GM10847 (cell line): ENCODE results near the gene DRD2.

ENCODE experiments used
- POLR2A ChIP-seq: IDR thresholded peaks from 2 replicates; pipeline ENCODE4 v1.6.1; 2011; ENCODE audit not compliant: insufficient read length; ENCODE audit errors: extremely low read depth

Gene DRD2

DNA sequence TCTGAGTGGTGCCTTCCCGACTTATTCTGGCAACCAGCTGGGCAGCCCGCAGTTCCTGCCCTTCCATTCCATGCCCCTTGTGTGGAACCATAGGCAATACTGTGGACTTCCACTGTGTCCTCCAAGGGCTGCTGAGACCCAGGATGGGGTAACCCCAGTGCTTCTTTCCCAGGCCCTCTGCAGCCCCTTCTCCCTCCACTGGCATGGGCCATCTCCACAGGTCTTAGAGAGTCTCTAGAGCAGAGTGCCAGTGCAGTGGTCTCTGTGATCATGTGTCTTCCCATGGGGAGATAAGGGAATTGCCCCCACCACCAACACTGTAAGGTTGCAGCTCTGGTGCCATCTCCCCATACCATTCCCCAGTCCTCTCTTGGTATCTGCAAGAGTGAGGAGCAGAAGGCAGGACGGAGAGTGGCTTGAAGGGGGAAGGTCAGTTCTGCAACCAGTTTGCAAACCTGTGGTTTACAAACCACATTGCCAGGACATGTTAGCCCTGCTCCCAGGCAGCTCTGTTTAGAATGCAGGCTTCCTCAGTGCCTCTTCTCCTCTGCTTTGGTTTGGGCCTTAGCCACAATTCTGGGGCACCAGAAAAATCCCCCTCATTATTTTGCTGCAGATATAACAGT, 20.9 kb upstream of the DRD2 start:
- no peak for TF ChIP-seq POLR2A

DNA sequence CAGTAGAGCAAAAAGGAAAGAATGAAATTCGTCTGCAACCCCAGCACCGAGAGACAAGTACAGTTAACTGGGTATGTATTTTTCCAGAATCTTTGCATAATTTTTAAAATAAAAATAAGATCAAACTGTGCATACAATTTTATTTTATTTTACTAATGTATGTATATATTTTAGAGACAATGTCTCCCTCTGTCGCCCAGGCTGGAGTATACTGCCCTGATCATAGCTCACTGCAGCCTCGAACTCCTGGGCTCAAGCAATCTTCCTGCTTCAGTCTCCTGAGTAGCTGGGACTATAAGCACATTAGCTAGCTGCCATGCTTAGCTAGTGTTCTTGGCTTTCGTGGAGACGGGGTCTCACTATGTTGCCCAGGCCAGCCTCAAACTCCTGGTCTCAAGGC, 18.8 kb upstream of the DRD2 start:
- no peak for TF ChIP-seq POLR2A

DNA sequence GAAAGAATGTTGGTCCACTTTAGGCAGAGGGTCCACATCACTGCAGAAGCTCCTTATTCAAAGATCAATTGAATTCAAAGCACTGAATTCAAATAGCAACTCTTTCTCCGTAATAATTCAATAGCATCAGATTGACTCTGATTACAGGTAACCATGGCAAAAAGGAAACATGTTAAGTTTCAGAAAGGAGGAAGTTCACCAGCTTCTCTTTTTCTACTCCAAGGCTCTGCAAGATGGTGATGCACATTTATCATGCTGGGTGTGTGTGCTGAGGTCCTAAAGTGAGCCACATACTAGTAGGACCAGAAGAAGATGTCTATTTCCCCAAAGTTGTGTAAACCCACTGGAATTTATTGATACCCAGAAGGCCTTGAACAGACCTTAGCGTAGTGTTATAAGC, 18.0 kb upstream of the DRD2 start:
- TF ChIP-seq POLR2A = no peak

DNA sequence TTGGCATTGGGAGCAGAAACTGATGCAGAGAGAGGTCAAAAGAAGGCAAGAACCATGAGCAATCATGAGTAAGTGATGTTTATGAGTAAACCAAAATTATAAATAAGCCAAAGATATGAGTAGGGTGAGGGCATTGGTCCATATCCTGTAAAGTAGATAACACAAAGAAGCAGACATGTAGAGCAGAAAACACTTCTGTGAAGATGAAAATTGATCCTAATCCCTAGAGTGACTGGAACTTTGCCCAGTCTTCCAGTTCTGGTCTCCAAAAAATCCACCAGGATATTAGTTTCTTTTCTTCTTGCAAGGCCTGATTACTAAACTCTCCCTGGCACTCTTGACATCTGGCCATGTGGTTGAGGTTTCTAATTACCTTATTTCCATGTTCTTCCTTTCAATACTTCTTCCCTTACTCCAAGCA, 13.7 kb upstream of the DRD2 start:
- TF ChIP-seq POLR2A = no peak

DNA sequence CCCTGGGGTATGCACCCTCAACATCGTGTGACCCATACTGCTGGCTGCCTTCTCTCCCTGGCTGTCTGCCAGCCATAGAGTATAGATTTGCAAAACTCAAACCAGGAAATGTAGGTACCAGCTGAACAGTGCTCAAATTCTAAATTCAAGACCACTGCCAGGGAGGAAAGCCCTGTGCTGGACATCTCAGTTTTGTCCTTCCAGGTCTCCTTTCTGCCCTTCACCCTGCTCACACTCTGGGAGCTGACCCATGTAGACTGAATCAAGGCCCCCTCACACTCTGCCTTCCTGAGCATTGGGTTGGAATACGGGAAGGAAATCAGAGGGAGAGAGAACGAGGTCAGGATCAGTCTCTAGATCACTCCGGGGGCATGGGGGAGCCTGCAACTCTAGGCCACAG, 12.4 kb upstream of the DRD2 start:
- no peak for TF ChIP-seq POLR2A

DNA sequence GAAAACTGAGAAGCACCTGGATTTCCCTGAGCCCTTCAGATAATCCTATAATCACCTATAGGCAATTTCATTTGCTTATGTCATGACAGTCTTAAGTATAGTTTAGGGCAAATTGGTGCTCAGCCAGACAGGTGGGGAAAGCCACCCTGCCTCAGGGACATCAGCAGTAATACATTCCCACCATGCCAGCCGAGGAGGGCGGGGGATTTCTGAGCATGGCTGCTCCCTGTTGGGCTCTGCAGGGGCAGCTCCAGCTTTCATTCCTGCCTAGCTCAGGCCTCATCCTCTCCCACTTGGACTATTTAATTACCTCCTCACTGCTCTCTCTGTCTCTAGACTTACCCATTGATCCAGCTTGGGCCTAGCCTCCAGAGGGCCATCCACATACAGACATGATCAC, 9.0 kb upstream of the DRD2 start:
- no peak for TF ChIP-seq POLR2A

DNA sequence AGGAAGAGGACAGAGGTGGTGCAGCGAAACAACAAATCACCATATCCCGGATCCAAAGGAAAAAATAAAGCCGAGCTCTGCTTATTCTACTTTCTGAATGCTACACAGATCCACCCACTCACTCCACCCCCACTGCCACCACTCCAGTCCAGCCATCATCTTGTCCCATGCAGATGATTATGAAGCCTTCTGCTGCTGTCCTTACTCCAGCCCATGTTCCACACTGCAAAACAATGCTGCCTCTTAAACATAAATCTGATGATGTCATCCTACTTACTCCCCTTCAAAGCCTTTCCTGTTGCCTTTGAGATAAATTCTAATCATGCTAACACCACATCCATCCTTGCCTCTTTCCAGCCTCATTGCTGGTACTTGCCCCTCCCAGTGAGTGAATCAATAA, 6.5 kb upstream of the DRD2 start:
- TF ChIP-seq POLR2A = no peak

DNA sequence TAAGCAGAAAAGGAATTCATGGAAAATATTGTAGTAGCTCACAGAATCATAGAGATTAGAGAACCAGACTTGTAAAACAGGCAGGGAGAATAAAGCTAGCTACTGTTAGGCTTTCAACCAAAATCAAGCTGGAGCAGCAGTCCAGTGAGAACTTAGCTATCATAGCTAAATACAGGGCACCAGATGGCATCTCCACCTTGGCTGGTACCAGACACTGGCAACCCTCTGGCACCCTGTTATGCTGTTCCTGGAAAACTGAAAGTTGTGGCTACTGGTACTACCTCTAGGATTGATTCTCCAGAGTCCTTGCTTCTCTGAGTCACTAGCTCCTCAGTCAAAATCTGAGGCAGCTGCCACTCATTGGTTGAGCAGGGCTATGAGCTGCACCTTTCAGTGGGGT, 6.0 kb upstream of the DRD2 start:
- no peak for TF ChIP-seq POLR2A

DNA sequence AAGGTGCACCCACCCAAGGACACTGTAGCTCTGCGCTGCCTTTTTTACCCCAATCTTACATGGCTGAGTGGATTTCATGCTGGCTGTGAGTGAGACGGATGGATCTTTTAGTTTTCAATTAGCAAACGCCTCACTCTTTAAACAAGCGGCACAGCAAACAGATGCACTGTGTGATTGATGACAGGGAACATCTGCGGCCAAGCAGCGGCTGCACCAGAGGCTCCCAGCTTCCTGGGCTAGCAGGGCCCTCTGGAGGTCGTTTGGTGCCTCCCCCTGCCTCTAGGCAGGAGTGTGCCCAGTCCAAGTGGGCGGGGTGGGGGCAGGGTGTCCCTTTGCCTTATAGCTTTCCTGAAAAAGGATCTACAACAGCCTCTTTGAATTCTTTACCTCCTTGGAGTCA, 2.1 kb upstream of the DRD2 start:
- no peak for TF ChIP-seq POLR2A

DNA sequence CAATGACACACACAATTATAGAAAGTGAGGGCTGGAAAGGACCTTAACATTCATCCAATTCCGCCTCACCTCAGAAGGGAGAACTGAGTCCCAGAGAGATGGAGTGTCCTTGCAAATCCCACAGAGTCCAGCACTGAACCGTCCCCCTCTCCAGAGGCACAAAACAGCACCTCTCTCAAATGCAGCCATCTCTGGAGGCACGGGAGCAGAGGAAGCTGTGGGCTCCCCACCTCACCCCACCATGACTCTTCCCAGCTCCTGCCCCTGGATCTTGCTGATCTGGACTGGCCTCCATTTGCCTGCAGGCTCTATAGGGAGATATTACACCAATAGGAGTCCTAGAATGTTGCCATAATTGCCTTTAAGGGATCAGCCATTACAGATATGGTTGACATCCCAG, 1.4 kb upstream of the DRD2 start:
- no peak for TF ChIP-seq POLR2A

DNA sequence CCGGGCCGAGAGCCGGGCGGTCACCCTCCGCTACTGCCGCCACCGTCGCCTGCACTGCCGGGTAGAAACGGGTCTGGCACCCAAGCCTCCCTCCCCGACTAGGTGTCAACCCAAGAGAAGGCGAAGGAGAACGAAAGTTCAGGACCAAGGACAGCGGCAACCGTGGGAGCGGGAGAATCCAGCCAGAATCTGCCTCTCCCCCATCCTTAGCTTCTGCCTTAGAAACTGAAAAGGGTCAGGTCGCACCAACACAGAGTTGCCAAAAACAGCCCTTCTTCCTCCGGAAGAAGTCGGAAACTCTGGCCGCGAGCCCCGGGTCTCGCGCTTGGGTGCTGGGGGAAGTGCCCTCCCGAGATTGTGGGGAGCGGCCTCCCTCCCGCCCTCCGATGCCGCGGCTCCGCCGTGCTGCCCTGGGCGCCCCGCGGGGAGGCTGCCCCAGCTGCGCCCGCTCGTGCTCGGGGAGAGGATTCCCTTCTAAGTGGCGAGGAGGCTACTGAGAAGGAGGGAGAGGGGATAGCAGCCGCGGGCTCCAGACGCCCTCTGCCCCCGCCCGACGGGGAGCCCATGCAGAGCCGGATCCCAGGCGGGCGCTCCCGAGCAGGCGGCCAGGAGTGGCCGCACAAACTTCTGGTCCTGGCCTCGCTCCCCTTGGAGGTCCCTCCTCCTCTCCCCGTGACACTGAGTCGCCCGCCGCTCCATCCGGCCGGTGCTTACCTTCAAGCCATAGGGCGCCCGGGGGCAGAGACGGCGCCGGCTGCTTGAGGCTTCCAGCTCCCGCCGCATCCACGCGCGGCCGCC, 637 bp downstream of the DRD2 start:
- TF ChIP-seq POLR2A = no peak

DNA sequence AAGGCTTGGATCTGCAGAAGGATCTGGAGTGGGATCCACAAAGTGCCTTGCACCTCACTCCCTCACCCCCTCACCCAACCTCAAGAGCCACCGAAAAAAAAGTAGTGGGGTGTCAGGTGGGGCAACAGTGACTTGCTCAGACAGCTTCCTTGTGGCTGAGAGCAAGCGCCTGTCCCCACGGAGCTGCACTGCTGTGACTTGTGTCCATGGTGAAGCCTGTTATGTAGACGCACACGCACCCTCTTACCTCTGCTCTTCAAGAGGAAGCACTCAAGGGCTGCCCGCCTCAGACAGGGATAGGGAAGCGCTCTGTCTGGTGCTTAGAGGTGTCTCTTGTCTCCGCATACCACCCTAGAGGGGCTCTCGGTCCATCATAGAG, 1.2 kb downstream of the DRD2 start:
- no peak for TF ChIP-seq POLR2A

DNA sequence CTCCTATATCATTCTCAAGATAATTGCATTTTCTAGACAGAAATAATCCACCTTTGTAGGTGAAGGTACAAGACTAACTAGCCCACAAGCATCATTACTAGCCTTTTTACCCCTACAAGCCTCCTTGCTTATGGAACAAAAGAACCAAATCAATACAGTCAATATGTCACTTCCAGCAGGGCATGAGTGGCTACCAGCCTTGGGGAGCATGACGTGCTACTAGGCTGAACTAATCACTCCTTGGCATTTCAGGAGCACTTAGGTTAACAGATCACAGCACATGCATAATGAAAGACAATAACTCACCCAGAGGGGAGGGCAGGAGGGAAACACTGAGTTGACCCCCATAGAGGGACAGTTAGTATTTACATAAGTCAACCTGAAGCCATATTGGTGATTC, 2.7 kb downstream of the DRD2 start:
- no peak for TF ChIP-seq POLR2A

DNA sequence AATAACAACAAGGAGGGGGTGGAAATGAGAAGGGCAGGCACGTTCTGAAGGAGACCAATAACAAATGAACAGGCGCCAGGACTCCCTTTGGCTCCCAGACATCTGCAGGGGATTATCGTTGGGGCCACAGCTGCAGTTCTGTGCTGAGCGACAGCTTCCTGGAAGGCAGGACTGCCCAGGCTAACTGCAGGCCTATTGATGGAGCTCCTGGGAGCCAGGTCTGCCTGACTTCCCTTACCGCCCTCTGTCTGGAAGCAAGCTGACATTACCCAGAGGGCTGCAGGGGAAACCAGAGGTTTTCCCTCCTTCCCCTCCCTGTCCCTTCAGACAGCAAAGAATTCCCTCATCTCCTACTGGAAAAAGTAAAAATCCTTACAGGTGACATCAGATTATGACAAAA, 5.0 kb downstream of the DRD2 start:
- TF ChIP-seq POLR2A = no peak

DNA sequence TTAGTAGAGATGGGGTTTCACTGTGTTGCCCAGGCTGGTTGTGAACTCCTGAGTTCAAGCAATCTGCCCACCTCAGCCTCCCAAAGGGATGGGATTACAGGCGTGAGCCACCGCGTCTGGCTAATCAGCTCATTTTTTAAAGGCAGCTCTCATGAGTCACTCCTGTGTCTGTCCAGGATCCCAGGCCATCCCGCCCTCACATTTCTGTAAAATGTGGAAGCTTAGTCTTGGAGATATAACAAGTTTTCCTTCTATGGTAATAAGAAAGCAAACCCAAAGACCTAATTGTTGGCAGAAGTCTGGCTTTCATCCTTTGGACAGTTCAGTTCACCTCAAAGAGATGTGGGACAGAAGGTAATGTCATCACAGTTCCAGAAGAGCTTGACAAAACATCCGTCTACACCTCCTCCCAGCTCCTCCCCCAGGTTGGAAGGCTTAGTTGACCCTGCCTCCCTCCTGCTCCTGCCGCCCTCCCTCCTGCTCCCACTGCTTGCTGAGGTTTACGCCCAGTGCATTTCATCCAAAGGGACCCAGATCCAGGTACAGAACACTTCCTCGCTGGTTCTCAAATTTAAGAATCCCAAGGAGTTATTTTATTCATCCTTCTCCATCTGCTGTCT, 6.4 kb downstream of the DRD2 start:
- no peak for TF ChIP-seq POLR2A

DNA sequence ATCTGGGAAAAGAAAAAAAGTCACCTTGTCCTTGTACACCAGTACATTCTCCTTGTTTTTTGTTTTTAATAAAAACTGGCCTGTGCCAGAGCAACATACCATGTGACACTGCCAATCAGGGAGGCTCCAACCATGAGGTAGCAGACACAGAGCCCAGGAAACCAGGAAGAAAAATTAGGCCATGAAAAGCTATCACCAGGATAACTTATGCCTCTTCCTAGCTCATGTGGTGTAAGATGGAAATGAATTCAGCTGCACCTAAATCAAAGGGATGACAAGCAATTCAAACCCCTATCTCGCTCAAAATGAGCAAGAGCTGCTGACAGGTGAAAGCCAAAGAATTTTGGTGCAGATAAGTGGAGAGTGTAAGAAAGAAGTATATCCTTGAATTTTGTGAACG, 7.7 kb downstream of the DRD2 start:
- TF ChIP-seq POLR2A = no peak
